Measurements from ENCODE around the gene PROB1. TPM values are rescaled to one million over a fixed set of nuclear protein-coding genes. Genes with fewer than 3 reads are reported as not detected.

Gene PROB1
- total RNA-seq, 1 donor from 2014 or later = 3.6 TPM

DNA sequence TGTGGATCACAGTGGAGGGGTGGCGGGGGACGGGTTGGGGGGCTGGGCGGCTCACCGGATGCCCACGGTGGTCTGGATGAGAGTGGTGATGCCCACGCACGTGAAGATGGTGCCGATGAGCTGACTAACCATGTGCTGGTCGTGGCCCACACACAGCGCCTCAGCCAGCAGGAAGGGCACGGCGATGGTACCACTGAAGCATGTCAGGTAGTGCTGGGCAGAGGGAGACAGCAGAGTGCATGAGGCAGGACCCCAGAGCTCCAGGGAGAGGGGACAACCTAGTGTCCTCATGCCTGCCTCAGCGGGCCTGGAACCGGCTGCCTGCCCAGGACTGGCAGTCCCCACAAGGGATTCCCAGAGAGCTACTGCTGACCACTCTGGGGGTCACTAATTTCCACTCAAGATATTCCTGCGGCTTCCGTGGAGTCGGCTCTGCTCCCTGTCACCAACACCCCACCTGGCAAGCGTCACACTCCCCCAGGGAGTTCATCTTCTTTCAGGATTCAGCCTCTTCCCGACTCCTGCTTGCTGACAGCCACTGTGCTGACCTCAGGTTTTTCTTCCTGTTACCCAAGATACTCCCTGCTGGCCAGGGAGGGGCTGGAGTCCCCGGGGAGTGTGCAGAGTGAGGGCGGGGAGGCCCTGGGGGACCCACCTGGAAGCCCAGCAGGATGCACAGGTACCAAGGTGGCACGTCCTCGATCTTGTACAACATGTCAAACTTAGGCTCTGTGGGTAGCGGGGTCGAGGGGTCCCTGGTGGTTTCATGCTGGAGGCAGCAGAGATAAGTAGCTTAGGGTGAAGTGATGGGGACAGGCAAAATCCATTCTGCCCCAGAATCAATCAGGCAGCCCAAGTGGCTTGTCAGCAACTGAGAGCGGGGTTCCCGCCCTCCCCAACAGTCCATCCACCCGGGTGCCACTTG is 12.8 kb downstream of the PROB1 start:
- Mint-ChIP-seq H3K4me1 (peaks cover 56% of the 10 kb centered on the region), H3K36me3 (ENCODE audit: low read depth) (no peaks in the 10 kb centered on the region), H3K9me3 (no peaks in the 10 kb centered on the region), H3K4me3 (no peak overlapping the region), H3K27me3 (no peaks in the 10 kb centered on the region), H3K27ac (no peak overlapping the region)
- intact Hi-C loops (cut with micrococcal nuclease) = no loop called here
- TF ChIP-seq, protein P1, sequence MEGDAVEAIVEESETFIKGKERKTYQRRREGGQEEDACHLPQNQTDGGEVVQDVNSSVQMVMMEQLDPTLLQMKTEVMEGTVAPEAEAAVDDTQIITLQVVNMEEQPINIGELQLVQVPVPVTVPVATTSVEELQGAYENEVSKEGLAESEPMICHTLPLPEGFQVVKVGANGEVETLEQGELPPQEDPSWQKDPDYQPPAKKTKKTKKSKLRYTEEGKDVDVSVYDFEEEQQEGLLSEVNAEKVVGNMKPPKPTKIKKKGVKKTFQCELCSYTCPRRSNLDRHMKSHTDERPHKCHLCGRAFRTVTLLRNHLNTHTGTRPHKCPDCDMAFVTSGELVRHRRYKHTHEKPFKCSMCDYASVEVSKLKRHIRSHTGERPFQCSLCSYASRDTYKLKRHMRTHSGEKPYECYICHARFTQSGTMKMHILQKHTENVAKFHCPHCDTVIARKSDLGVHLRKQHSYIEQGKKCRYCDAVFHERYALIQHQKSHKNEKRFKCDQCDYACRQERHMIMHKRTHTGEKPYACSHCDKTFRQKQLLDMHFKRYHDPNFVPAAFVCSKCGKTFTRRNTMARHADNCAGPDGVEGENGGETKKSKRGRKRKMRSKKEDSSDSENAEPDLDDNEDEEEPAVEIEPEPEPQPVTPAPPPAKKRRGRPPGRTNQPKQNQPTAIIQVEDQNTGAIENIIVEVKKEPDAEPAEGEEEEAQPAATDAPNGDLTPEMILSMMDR (IDR thresholded peaks at IDR 0.05) = no peak
- ChIA-PET POLR2A (no interaction called here), CTCF (no interaction called here)
- ATAC-seq (ENCODE audit: low read depth) (peak; percentile 35), DNase-seq (no peak)

DNA sequence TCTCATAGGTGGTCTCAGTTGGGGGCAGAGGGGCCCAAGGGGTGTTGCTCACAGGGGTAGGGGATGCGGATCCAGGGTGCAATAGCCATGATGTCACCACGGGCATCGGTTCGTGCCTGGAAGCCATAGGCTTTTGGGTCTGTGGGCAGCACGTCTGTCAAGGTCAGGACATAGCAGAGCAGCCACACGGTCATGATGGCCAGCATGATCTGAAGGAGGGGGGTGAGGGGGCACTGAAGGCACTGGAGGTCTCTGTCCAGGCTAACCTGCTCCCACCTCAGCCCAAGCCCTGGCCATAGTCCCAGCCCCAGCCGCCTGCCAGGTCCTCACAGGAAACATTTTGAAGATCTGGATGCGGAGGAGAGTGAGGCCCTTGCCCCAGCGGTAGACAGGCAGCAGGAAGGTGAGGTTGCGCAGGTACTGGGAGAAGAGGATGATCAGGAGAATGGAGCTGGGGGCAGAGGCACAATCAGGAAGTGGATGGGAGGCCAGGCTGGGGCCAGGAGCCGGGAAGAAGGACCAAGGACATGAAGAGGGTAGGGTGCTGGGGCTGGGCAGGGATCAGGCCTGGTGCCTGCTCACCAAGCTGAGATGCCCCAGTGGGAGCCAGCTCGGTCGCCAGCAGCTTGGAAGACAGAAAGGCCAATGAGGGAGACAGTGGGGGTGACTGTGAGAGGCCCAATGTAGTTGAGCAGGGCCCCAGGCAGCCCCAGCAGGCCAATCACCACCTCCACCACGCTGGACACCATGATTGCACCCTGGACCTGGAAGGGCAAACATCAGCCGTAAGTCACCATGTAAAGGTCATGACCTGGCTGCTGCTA is 15.1 kb downstream of the PROB1 start:
- H3K27ac Mint-ChIP-seq = no peak overlapping the region
- DNase-seq = no peak
- H3K4me3 Mint-ChIP-seq = no peak overlapping the region
- H3K36me3 Mint-ChIP-seq (ENCODE audit: low read depth) = peaks cover 2% of the 10 kb centered on the region
- no peaks in the 10 kb centered on the region for H3K9me3 Mint-ChIP-seq
- ChIA-PET CTCF (no interaction called here), POLR2A (no interaction called here)
- ATAC-seq (ENCODE audit: low read depth) = no peak
- H3K27me3 Mint-ChIP-seq = no peaks in the 10 kb centered on the region
- intact Hi-C loops (cut with micrococcal nuclease) = no loop called here
- H3K4me1 Mint-ChIP-seq = peaks cover 33% of the 10 kb centered on the region
- TF ChIP-seq, protein P1 (IDR thresholded peaks at IDR 0.05) = no peak

DNA sequence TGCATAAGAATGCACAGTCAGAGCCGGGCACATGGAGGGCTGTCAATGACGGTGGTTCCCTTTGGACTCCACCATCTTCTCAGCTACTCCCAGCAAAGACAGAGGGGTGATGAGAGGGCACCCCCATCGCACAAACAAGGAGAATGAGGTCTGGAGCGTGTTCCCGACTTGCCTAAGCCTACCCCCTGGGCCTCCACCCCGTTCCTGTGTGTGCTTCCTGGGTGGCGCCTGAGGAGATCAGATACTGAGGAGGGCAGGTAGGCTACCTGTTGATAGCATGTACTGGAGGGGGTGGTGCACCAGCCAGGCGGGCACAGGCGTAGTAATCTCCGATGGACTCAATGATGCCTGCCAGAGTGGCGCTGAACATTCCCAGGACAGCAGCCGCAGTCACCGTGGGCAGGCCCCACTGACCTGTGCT is 16.0 kb downstream of the PROB1 start:
- POLR2A ChIA-PET = no interaction called here

DNA sequence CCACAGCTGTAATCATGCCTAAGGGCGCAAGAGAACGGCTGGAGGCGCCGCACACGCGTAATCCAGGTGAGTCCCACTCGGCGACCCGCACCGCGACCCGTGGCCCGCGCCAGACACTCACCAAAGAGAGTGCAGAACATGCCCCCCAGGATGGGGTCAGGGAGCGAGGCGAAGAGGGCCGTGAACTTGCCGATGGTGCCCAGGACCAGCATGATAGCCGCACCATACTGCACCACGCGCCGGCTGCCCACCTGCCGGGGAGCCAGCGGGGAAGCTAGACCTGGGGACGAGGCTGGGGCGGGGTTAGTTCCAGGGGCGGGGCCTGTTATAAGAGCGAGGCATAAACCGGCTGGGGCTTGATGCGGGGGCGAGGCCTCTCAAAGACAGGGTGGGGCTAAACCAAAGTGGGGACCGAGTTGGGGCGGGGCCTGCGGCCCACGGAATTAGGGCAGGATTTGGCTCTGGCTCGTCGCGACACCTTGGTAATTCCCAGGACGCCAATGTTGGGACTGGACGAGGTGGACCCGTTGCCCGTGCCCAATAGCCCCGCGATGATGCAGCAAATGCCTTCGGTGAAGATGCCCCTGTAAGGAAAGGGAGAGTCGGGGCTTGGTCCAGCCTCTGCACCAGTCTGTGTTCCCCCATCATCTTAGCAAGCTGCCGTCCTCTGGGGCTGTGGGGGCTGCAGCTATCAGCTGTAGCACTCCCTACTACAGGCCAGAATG is 16.6 kb downstream of the PROB1 start:
- CTCF ChIA-PET = interaction anchor here (0.8 to 1.3 kb wide), 2 partner anchors 14 to 36 kb away, joined by 3 to 7 read pairs; no protein-coding TSS in a partner anchor
- POLR2A ChIA-PET = interaction anchor here (0.7 kb wide), 2 partner anchors 8 to 26 kb away, joined by 3 read pairs; no protein-coding TSS in a partner anchor
- Mint-ChIP-seq H3K4me1 (peaks cover 18% of the 10 kb centered on the region), H3K36me3 (ENCODE audit: low read depth) (peaks cover 12% of the 10 kb centered on the region), H3K27ac (no peak overlapping the region), H3K9me3 (no peaks in the 10 kb centered on the region), H3K4me3 (no peak overlapping the region), H3K27me3 (no peaks in the 10 kb centered on the region)
- intact Hi-C loops (cut with micrococcal nuclease) = no loop called here
- TF ChIP-seq, protein P1 (IDR thresholded peaks at IDR 0.05) = no peak
- no peak for ATAC-seq (ENCODE audit: low read depth)
- DNase-seq = no peak

More for the DNA sequence above, 16.0 kb downstream of the PROB1 start:
- CTCF ChIA-PET = no interaction called here
- Mint-ChIP-seq H3K27ac (no peak overlapping the region), H3K27me3 (no peaks in the 10 kb centered on the region), H3K9me3 (no peaks in the 10 kb centered on the region), H3K36me3 (ENCODE audit: low read depth) (peaks cover 5% of the 10 kb centered on the region), H3K4me1 (peaks cover 24% of the 10 kb centered on the region), H3K4me3 (no peak overlapping the region)
- TF ChIP-seq, protein P1 (IDR thresholded peaks at IDR 0.05) = no peak
- DNase-seq (no peak), ATAC-seq (ENCODE audit: low read depth) (no peak)
- intact Hi-C loops (cut with micrococcal nuclease) = no loop called here

Measured in activated B cell treated with CpG ODN at 0.5 μM for 24 hours (primary cell).